Fibroblast of villous mesenchyme (primary cell): Measurements from ENCODE around the gene RETREG2. TPM values are rescaled to one million over a fixed set of nuclear protein-coding genes. Genes with fewer than 3 reads are reported as not detected.

Experiments
- DNase-seq: peaks from one replicate; pipeline ENCODE4 v3.0.0-alpha.2; 2010; ENCODE audit warnings: low read depth
- H3K4me3 ChIP-seq: 2 replicates; pipeline ENCODE4 v1.5.1; 2011; ENCODE audit warnings: low read depth, mild to moderate bottlenecking, low read length
- total RNA-seq: library from RNA; depleted of rRNA; stranded (reverse); fragments of >200 nt; gene quantifications from 2 replicates; pipeline ENCODE4 v1.2.3, GENCODE V29; 2012
- TF ChIP-seq, protein P1 (sequence below): IDR thresholded peaks from 2 replicates; pipeline ENCODE4 v1.5.1; 2012; ENCODE audit warnings: low read depth, mild to moderate bottlenecking, low read length; ENCODE audit not compliant: insufficient read depth

RETREG2 gene
- total RNA-seq, 1 donor = 57.4 TPM

- DNase-seq = no peak
- H3K4me3 ChIP-seq = no peak overlapping the region
- TF ChIP-seq, protein P1, sequence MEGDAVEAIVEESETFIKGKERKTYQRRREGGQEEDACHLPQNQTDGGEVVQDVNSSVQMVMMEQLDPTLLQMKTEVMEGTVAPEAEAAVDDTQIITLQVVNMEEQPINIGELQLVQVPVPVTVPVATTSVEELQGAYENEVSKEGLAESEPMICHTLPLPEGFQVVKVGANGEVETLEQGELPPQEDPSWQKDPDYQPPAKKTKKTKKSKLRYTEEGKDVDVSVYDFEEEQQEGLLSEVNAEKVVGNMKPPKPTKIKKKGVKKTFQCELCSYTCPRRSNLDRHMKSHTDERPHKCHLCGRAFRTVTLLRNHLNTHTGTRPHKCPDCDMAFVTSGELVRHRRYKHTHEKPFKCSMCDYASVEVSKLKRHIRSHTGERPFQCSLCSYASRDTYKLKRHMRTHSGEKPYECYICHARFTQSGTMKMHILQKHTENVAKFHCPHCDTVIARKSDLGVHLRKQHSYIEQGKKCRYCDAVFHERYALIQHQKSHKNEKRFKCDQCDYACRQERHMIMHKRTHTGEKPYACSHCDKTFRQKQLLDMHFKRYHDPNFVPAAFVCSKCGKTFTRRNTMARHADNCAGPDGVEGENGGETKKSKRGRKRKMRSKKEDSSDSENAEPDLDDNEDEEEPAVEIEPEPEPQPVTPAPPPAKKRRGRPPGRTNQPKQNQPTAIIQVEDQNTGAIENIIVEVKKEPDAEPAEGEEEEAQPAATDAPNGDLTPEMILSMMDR = no peak
Measured at GRCh38 chr2:219205165-219205538, 27.1 kb downstream of the RETREG2 start.

- DNase-seq = no peak
- TF ChIP-seq, protein P1 = no peak
- peak overlapping the region; percentile 78 for H3K4me3 ChIP-seq
Measured at GRCh38 chr2:219205981-219206327, 27.9 kb downstream of the RETREG2 start.

- DNase-seq = peak; percentile 93
- peak within 1 kb of the TSS; percentile 79 for H3K4me3 ChIP-seq
- TF ChIP-seq, protein P1 = no peak
Measured at GRCh38 chr2:219206328-219207133, 28.5 kb downstream of the RETREG2 start, which contains the start of gene ZFAND2B. TSS of gene ZFAND2B (plus strand) at chr2:219206782. CDS start at chr2:219206988, 206 bp downstream.

DNA sequence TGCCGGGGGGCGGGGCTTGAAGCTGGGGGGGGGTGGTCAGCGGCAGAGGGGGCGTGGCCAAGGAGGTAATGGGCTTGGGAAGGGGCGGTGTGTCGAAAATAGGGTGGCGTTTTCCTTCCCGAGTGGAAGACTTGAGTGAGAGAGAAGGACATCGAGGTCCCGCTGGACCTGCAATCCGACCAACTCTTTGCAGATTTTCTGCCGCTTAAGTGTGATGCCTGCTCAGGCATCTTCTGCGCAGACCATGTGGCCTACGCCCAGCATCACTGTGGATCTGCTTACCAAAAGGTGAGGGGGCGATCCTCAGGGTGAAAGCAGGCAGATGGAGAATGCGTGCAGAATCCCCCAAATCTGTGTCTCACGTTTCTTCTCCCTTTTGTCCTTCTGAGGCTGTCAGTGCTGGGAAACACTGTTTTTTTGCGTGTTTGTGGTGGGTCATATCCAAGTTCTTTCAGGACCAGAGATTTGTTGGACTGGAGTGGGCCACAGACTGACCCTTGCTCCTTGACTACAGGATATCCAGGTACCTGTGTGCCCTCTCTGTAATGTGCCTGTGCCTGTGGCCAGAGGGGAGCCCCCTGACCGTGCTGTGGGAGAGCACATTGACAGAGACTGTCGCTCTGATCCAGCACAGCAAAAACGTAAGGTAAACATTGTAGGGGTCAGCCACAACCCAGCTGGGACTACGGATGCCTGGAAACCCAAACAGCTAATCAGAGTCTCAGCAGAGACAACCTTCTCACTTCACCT lies 29.2 kb downstream of the RETREG2 start:
- peak overlapping the region; percentile 79 for H3K4me3 ChIP-seq
- DNase-seq = no peak
- TF ChIP-seq, protein P1 = no peak

GRCh38 chr2:219207884-219208740 lies 30.0 kb downstream of the RETREG2 start:
- peak; percentile 58 for DNase-seq
- TF ChIP-seq, protein P1 = no peak
- peak overlapping the region; percentile 79 for H3K4me3 ChIP-seq

- H3K4me3 ChIP-seq = no peak overlapping the region
- DNase-seq = no peak
- TF ChIP-seq, protein P1 = no peak
Measured at GRCh38 chr2:219209236-219210195, 31.4 kb downstream of the RETREG2 start.
